ENCODE data around the gene FPGS.
"Not testable (repeated sequence)": the region's sequence is repeated elsewhere in the genome, so short reads cannot be mapped to it uniquely, and the experiment has no call there.

Gene FPGS

DNA sequence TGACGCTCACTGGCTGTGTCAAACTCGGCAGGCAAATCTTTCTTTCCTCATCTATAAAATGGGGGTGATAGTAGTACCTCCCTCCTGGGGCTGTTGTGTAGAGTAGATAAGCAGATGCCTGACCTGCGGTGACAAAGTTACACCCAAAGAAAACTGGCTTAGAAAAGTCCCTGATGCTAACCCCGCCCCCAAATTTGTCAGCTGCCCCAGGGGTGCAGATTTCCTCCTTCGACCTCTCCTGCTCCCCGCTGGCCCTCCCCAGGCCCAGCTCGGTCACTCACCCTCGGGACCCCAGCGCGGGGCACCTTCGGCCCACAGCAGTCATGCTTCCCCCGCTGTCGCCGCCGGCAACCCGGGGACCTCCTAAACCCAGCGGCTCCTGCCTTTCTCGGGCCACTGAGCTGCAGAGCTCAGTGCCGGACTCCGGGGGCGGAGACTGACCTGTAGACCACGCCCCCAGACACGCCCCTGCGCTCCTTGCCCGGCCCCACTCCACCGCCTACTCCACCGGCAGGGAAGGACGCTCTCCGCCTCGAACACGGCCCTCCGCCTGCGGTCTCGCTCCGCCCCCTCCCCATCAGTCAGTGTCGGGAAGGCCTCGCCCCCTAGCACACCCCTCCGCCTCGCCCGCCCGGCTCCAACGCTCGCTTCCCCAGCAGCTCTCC lies 31.6 kb upstream of the FPGS start:
- DNase-seq = peak; percentile 93

- no peak for DNase-seq
These were observed 31.0 kb upstream of the FPGS start for GRCh38 chr9:127771570-127772189.

GRCh38 chr9:127772603-127773002 lies 30.1 kb upstream of the FPGS start:
- no peak for DNase-seq

- no peak for DNase-seq
These were observed 29.4 kb upstream of the FPGS start for GRCh38 chr9:127773272-127773671.

DNA sequence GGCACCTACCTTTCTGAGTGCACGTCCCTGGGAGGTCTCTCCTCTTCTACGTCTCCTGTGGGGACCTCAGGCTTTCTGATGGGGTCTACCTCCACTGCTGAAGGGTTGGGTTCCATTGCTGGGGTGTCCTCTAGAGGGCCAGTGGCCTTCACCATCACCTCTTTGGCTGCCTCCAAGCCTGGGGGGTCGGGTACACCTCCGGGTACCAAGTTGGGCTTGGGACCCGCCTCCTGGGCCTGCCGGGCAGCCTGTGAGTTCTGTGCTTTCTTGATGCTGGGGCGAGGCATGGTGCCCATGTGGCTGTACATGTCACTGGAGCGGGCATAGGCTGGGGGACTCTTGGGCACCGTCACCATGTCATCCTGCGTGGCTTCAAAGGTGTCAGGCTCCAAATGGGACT lies 28.7 kb upstream of the FPGS start:
- no peak for DNase-seq

GRCh38 chr9:127776195-127776923 lies 26.3 kb upstream of the FPGS start:
- peak; percentile 77 for DNase-seq

- no peak for DNase-seq
These were observed 25.8 kb upstream of the FPGS start for GRCh38 chr9:127776924-127777289.

- no peak for DNase-seq
These were observed 25.2 kb upstream of the FPGS start for GRCh38 chr9:127777368-127777980.

- peak; percentile 54 for DNase-seq
These were observed 24.2 kb upstream of the FPGS start, which contains the start of gene SH2D3C for GRCh38 chr9:127778280-127779135. TSS of gene SH2D3C (minus strand) at chr9:127778666. CDS start at chr9:127778627, 39 bp downstream.

DNA sequence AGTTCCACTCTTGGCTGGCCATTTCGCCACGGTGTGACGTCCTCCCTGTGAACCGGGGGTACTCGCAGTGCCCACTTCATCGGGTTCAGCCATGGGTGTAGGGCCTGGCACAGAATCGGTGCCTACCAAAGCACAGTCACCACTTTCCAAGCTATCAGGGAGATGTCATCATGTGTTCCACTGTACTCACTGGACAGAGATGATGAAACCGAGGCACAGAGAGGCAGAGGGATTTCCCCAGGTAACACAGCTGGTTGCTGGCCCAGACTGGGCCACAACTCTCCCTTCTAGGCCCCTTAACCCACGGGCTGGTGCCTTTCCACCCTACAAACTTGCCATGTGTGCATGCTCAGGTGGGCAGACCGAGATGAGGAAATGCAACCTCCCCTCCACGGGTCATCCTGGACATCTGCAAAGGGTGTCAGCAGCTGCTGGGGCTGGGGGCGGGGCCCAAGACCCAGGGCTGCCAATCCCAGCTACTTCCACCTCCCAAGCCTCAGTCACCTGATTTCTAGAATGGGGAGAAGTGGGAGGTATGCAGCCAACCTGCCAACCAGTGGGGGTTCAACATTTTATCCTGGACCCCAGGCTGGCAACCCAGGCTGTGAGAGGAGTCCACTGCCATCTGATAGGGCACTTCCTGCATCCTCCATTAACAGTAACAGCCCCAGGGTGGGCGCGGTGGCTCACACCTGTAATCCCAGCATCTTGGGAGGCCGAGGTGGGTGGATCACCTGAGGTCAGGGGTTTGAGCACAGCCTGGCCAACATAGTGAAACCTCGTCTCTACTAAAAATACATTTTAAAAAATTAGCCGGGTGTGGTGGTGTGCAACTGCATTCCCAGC lies 23.3 kb upstream of the FPGS start:
- DNase-seq = no peak

- no peak for DNase-seq
These were observed 22.4 kb upstream of the FPGS start for GRCh38 chr9:127780126-127780885.

DNA sequence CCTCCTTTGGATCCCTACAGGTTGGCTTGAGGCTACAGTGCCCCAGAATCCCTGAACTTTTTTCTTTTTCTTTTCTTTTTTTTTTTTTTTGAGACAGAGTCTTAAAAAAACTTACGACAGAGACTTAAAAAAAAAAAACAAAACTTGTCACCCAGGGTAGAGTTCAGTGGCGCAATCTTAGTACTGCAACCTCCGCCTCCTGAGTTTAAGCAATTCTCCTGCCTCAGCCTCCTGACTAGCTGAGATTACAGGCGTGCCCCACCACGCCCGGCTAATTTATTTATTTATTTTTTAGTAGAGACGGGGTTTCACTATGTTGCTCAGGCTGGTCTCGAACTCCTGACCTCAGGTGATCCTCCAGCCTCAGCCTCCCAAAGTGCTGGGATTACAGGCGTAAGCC lies 21.8 kb upstream of the FPGS start:
- not testable (repeated sequence) for DNase-seq

DNA sequence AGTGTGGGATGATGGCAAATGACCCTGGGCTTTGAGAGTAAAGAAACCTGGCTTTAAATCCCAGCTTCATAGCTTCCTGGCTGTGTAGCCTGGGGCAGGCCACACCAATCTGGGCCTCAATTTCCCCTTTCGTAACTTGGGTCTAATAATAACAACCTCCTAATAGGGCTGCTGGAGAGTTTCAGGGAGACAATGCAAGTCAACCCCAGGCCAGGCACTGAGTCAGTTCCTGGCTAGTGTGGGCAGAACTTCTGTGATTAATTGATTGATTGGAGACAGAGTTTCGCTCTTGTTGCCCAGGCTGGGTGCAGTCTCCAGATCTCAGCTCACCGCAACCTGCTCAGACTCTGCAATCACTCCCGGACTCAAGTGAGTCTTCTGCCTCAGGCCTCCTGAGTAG lies 20.9 kb upstream of the FPGS start:
- no peak for DNase-seq

DNA sequence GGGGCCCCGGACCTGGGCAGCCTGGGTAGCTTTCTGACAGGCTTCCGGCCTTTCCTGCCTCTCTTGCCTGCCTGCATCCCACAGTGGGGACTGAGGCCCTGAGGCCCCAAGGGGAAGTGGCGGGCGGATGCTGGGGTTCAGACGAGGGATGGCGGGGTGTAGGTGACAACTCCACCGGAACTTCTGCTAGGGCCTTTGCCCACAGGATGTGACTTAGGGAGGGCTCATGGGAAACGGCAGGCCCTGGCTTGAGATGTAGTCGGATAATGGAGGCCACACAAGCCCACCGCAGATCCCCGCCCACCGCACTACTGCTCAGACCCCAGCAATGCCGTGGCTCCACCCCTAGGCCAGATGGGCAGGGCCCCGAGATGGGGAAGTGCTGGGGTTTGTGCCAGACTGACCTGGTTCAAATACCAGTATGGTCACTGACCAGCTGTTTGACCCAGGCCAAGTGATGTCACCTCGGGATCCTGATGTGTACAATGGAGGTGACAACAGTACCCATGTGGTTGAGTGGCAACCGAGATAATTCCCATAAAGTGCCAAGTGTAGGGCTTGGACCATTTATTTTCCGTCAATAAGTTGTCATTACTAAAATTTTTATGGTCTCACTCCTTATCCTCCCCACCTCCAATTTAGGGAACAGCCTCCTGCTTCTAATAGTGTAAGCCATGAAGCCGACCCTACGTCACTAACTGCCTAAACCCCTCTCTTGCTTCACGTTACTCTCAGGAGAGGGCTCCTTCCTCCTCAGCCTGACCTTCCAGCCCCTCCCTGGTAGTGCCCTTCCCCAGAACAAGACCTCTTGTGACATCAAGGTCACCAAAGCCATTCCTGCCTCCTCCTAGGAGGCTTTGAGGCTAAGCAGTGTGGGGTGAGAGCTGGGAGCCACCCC lies 19.3 kb upstream of the FPGS start:
- DNase-seq = peak; percentile 69

DNA sequence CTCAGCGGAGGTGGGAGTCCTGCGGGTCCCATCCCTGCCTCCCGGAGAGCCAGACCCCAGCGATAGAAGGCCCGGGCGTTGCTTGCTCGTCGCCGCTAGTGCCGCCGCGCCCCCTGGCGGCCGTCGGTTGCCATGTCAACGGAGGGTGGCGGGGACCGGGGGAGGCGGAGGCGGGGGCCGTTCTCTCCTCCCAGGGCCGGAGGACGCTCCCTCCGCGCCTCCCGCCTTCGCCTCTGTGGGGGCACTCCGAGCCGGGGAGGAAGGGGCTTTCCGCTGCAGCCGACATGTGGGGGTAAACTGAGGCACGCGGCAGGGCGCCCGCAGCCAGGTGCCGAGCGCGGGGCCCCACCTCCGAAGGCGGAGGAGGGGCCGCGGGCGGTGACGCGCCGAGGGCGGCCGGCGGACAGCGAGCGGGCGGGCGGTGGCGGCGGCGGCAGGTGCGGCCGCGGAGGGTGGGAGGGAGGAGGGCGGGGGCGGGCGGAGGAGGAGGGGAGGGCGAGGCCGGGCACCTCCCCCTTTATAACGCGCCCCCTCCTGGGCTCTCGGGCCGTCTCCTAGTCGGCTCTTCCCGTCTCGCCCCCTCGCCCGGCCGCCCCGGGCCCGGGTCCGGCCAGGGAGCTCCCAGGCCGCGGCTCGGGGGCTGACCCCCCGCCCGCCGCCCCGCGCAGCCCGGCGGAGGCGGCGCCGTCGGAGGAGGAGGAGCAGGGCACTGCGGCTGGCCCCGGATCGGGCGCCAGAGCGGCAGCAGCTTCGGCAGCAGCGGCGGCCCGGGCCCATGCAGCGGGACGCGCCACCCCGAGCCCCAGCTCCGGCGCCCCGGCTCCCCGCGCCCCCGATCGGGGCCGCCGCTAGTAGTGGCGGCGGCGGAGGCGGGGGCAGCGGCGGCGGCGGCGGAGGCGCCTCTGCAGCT lies 17.4 kb upstream of the FPGS start:
- peak; percentile 93 for DNase-seq

DNA sequence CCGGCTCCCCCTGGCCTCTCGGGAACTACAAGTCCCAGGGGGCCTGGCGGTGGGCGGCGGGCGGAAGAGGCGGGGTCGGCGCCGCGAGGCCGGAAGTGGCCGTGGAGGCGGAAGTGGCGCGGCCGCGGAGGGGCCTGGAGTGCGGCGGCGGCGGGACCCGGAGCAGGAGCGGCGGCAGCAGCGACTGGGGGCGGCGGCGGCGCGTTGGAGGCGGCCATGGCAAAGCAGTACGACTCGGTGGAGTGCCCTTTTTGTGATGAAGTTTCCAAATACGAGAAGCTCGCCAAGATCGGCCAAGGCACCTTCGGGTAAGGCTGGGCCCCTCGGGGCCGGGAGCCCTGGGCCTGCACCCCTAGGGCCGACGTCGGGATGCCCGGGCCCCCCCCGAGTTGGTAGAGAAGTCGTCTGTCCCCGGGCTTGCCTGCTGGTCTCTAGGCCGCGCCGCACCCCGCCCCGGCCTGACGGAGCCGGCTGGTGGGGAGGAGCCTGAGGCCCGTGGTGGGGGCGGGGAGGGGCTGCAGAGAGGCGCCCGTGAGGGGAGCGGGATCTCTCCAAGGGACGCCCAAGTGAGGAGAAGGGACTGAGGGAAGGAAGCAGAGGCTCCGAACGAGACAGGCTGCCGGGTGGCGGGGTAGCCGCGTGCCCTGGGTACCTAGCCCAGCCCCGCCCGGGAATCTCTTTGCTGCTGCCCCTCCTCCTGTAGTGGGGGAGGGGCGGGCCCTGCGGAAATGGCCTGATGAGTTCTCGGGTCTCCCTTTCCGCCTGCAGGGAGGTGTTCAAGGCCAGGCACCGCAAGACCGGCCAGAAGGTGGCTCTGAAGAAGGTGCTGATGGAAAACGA lies 16.5 kb upstream of the FPGS start, which contains the start of gene CDK9:
CDK9 (plus strand) TSS at position 102 of the 840 bp plus-strand sequence; CDS start at position 217, 115 bp downstream.
- DNase-seq = peak; percentile 95

DNA sequence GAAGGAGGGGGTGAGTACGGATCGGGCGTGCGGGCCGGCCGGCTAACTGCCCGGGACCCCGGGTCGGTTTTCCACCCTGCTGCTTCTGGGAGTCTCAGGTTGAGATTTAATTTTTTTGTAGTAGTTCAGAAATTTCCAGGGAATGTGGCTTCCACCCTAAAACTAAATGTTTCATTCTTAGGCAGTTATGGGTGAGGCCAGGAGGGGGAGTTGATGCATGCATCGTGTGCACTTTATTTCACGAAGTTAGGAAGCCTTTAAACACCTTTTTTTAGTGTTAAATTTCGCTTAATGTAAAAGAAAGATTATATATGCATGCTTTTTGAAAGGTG lies 15.9 kb upstream of the FPGS start:
- DNase-seq = no peak

All from activated T-cell treated with anti-CD3 and anti-CD28 coated beads, Interleukin-2, amount 50 U/mL, for 1 hour (primary cell).